H1 (cell line): ENCODE results near the gene ABCC6. TPM values are rescaled to one million over a fixed set of nuclear protein-coding genes. Genes with fewer than 3 reads are reported as not detected.

Experiments used
- CTCF ChIA-PET: fragments of 300-600 bp; sonication (Branson Sonifier 250); formaldehyde crosslinking; loops from one replicate; lab custom pipeline; 2021; ENCODE audit not compliant: partially characterized antibody; lab: Charles Lee
- POLR2A ChIA-PET: fragments of 300-600 bp; sonication (Branson Sonifier 250); formaldehyde crosslinking; loops from one replicate; lab custom pipeline; 2021; ENCODE audit warnings: inconsistent platforms; ENCODE audit not compliant: partially characterized antibody; lab: Charles Lee
- DNase-seq, 2 experiments: peaks; one replicate each; pipeline versions ENCODE4 v3.0.0 to v3.0.0-alpha.2; 2010 to 2022; ENCODE audit warnings: low spot score in 2 of 2, low read depth in 1 of 2, mixed read lengths in 1 of 2
- FAIRE-seq: peaks from 2 replicates; lab custom pipeline; 2011; peaks lifted over from hg19 to GRCh38; lab: Jason Lieb, UNC
- H2AFZ ChIP-seq: 2 replicates; pipeline ENCODE4 v1.8.1; 2012; ENCODE audit warnings: low read length, inconsistent platforms
- H2AK5ac ChIP-seq: 2 replicates; pipeline ENCODE4 v1.6.1; 2013; ENCODE audit warnings: low read depth, low read length
- H2BK120ac ChIP-seq: replicated peaks from 2 replicates; pipeline ENCODE3; 2013; ENCODE audit warnings: low read depth, low read length, inconsistent platforms
- H2BK12ac ChIP-seq: 2 replicates; pipeline ENCODE4 v1.6.1; 2013; ENCODE audit warnings: low read depth, low read length
- H2BK15ac ChIP-seq: 2 replicates; pipeline ENCODE4 v1.6.1; 2013; ENCODE audit warnings: low read length
- H2BK20ac ChIP-seq: 2 replicates; pipeline ENCODE4 v1.6.1; 2013; ENCODE audit warnings: low read length
- H2BK5ac ChIP-seq: 2 replicates; pipeline ENCODE4 v1.6.1; 2013; ENCODE audit warnings: low read depth, low read length
- H3K14ac ChIP-seq: 2 replicates; pipeline ENCODE4 v1.6.1; 2013; ENCODE audit warnings: inconsistent platforms; ENCODE audit not compliant: insufficient read length
- H3K18ac ChIP-seq: 2 replicates; pipeline ENCODE4 v1.6.1; 2013; ENCODE audit warnings: low read length; ENCODE audit errors: extremely low read depth
- H3K23ac ChIP-seq: 2 replicates; pipeline ENCODE4 v1.6.1; 2013; ENCODE audit warnings: inconsistent platforms; ENCODE audit not compliant: insufficient read length
- H3K23me2 ChIP-seq: 2 replicates; pipeline ENCODE4 v1.6.1; 2013; ENCODE audit warnings: low read depth, low read length
- H3K27ac ChIP-seq: 2 replicates; pipeline ENCODE4 v1.6.1; 2011; ENCODE audit warnings: low read depth, low read length, inconsistent platforms
- H3K27me3 ChIP-seq, 4 experiments: replicated peaks in 1 of 4; 1 replicate in 1 of 4; 2 replicates in 3 of 4; pipeline versions ENCODE4 v1.6.1 to v1.8.1; 2011 to 2013; ENCODE audit warnings: low read length in 3 of 4, mild to moderate bottlenecking in 3 of 4, inconsistent platforms in 2 of 4, mixed read lengths in 2 of 4, moderate library complexity in 1 of 4; ENCODE audit not compliant: control insufficient read depth in 3 of 4, insufficient read depth in 3 of 4; ENCODE audit errors: extremely low read depth in 1 of 4
- H3K36me3 ChIP-seq, 4 experiments: 2 replicates each; pipeline versions ENCODE4 v1.6.1 to v1.8.1; 2011 to 2013; ENCODE audit warnings: mild to moderate bottlenecking in 4 of 4, low read length in 3 of 4, moderate library complexity in 2 of 4, control low read depth in 1 of 4, inconsistent platforms in 1 of 4; ENCODE audit not compliant: insufficient read depth in 4 of 4, control insufficient read depth in 2 of 4
- H3K4ac ChIP-seq: replicated peaks from 2 replicates; pipeline ENCODE3; 2013; ENCODE audit warnings: low read length, low read depth, mixed read lengths, inconsistent platforms; ENCODE audit not compliant: insufficient read length
- H3K4me1 ChIP-seq, 4 experiments: replicated peaks in 1 of 4; 1 replicate in 1 of 4; 2 replicates in 3 of 4; pipeline versions ENCODE4 v1.6.1 to v1.8.1; 2011 to 2013; ENCODE audit warnings: low read length in 3 of 4, inconsistent platforms in 2 of 4, mixed read lengths in 1 of 4; ENCODE audit not compliant: insufficient read depth in 4 of 4, control insufficient read depth in 3 of 4
- H3K4me2 ChIP-seq, 2 experiments: 2 replicates each; pipeline versions ENCODE4 v1.6.1 to v1.8.1; 2011 to 2013; ENCODE audit warnings: low read depth in 2 of 2, low read length in 2 of 2, control low read depth in 1 of 2, inconsistent platforms in 1 of 2, mild to moderate bottlenecking in 1 of 2; ENCODE audit not compliant: insufficient read depth in 1 of 2
- H3K4me3 ChIP-seq, 4 experiments: fragments of 200-600, 300-600 bp in 1 of 4; sonication (generic), shearing (Covaris generic), sonication (Bioruptor Twin) in 1 of 4; 2 replicates each; pipeline versions ENCODE4 v1.5.1 to v1.8.1; 2011 to 2016; ENCODE audit warnings: low read length in 4 of 4, low read depth in 3 of 4, control low read depth in 2 of 4, inconsistent platforms in 2 of 4, mild to moderate bottlenecking in 2 of 4, mixed read lengths in 1 of 4, moderate library complexity in 1 of 4; ENCODE audit not compliant: insufficient read depth in 2 of 4; ENCODE audit errors: extremely low read depth in 1 of 4
- H3K56ac ChIP-seq: replicated peaks from 2 replicates; pipeline ENCODE3; 2013; ENCODE audit warnings: low read depth, mild to moderate bottlenecking, mixed read lengths, low read length, inconsistent platforms; ENCODE audit not compliant: insufficient read length
- H3K79me1 ChIP-seq: 2 replicates; pipeline ENCODE4 v1.6.1; 2013; ENCODE audit warnings: low read depth, low read length, control low read depth
- H3K79me2 ChIP-seq, 2 experiments: 2 replicates each; pipeline versions ENCODE4 v1.6.1 to v1.8.1; 2012 to 2013; ENCODE audit warnings: low read length in 2 of 2, mild to moderate bottlenecking in 2 of 2, inconsistent platforms in 1 of 2; ENCODE audit not compliant: insufficient read depth in 2 of 2, control insufficient read depth in 1 of 2
- H3K9ac ChIP-seq, 4 experiments: replicated peaks in 1 of 4; 1 replicate in 1 of 4; 2 replicates in 3 of 4; pipeline versions ENCODE4 v1.6.1 to v1.8.1; 2011 to 2013; ENCODE audit warnings: low read depth in 3 of 4, low read length in 3 of 4, control low read depth in 2 of 4, mild to moderate bottlenecking in 2 of 4, moderate library complexity in 2 of 4, inconsistent platforms in 1 of 4; ENCODE audit errors: extremely low read depth in 1 of 4
- H3K9me3 ChIP-seq, 2 experiments: 2 replicates each; pipeline versions ENCODE4 v1.6.1 to v1.8.1; 2012 to 2013; ENCODE audit warnings: mild to moderate bottlenecking in 2 of 2, moderate library complexity in 2 of 2, control low read depth in 1 of 2, inconsistent platforms in 1 of 2, low read depth in 1 of 2, low read length in 1 of 2, mixed read lengths in 1 of 2; ENCODE audit not compliant: insufficient read depth in 2 of 2
- H4K20me1 ChIP-seq, 2 experiments: replicated peaks in 1 of 2; 2 replicates each; pipeline versions ENCODE3 to v1.8.1; 2011 to 2013; ENCODE audit warnings: inconsistent platforms in 2 of 2, low read length in 2 of 2, mild to moderate bottlenecking in 1 of 2; ENCODE audit not compliant: insufficient read depth in 2 of 2, control insufficient read depth in 1 of 2
- H4K5ac ChIP-seq: 2 replicates; pipeline ENCODE4 v1.6.1; 2013; ENCODE audit warnings: low read length, low read depth, mixed read lengths, inconsistent platforms; ENCODE audit not compliant: insufficient read length
- H4K8ac ChIP-seq: 2 replicates; pipeline ENCODE4 v1.8.0; 2013; ENCODE audit warnings: mild to moderate bottlenecking, moderate library complexity, low read length, inconsistent platforms; ENCODE audit not compliant: insufficient read depth; ENCODE audit errors: extremely low read depth
- H4K91ac ChIP-seq: replicated peaks from 2 replicates; pipeline ENCODE3; 2013; ENCODE audit warnings: low read length, mixed read lengths, inconsistent platforms; ENCODE audit not compliant: insufficient read length
- CREB1 ChIP-seq: IDR thresholded peaks from 2 replicates; pipeline ENCODE4 v1.6.1; 2012; ENCODE audit warnings: inconsistent platforms
- E2F6 ChIP-seq: IDR thresholded peaks from 2 replicates; pipeline ENCODE4 v1.6.1; 2012; ENCODE audit warnings: inconsistent platforms
- EGR1 ChIP-seq: IDR thresholded peaks from 2 replicates; pipeline ENCODE4 v1.6.1; 2011; ENCODE audit warnings: low read depth, low read length, borderline replicate concordance
- EP300 ChIP-seq, 2 experiments: IDR thresholded peaks; 1 replicate in 1 of 2; 2 replicates in 1 of 2; pipeline ENCODE4 v1.6.1; 2011 to 2012; ENCODE audit warnings: low read depth in 2 of 2, low read length in 2 of 2, mild to moderate bottlenecking in 2 of 2, borderline replicate concordance in 1 of 2, inconsistent platforms in 1 of 2, moderate library complexity in 1 of 2
- GTF2F1 ChIP-seq: IDR thresholded peaks from 2 replicates; pipeline ENCODE4 v1.6.1; 2012; ENCODE audit warnings: low read depth, low read length, improper control_type of control experiment, borderline replicate concordance
- JUN ChIP-seq: IDR thresholded peaks from 2 replicates; pipeline ENCODE4 v1.6.1; 2011; ENCODE audit warnings: low read depth, mild to moderate bottlenecking, improper control_type of control experiment, low read length
- KDM1A ChIP-seq: fragments of 200-600, 300-600 bp; sonication (generic); IDR thresholded peaks from 2 replicates; pipeline ENCODE4 v1.7.1; 2016; ENCODE audit warnings: mild to moderate bottlenecking, low read length, borderline replicate concordance
- KDM5A ChIP-seq: fragments of 200-600 bp; IDR thresholded peaks from 2 replicates; pipeline ENCODE4 v1.7.1; 2012; ENCODE audit warnings: mild to moderate bottlenecking, low read length, inconsistent platforms, mixed read lengths
- POU5F1 ChIP-seq: IDR thresholded peaks from 2 replicates; pipeline ENCODE4 v1.6.1; 2011; ENCODE audit warnings: low read depth, mild to moderate bottlenecking, low read length, moderate library complexity
- RFX5 ChIP-seq: IDR thresholded peaks from 2 replicates; pipeline ENCODE4 v1.6.1; 2011; ENCODE audit warnings: low read depth, low read length, improper control_type of control experiment, borderline replicate concordance
- SIN3A ChIP-seq, 2 experiments: IDR thresholded peaks in 1 of 2; conservative IDR thresholded peaks in 1 of 2; 2 replicates each; pipeline ENCODE4 v1.6.1; 2011 to 2012; ENCODE audit warnings: low read length in 2 of 2, improper control_type of control experiment in 1 of 2, low read depth in 1 of 2, mild to moderate bottlenecking in 1 of 2
- SIRT6 ChIP-seq: IDR thresholded peaks from one replicate; pipeline ENCODE4 v1.7.1; 2012; ENCODE audit warnings: low read length, inconsistent platforms
- SP1 ChIP-seq: IDR thresholded peaks from 2 replicates; pipeline ENCODE4 v1.6.1; 2011; ENCODE audit warnings: low read depth, low read length
- SP4 ChIP-seq: IDR thresholded peaks from 2 replicates; pipeline ENCODE4 v1.6.1; 2012; ENCODE audit warnings: low read length, inconsistent platforms
- TEAD4 ChIP-seq: IDR thresholded peaks from 2 replicates; pipeline ENCODE4 v1.6.1; 2012; ENCODE audit warnings: low read depth, low read length, inconsistent platforms, mixed read lengths
- WGBS, 2 experiments: shearing (Covaris generic) in 1 of 2; methylation state at CpG; one replicate each; pipeline versions ENCODE4 v1.1.6 to v1.1.7; 2013 to 2015; ENCODE audit warnings: low lambda C conversion rate in 2 of 2, mixed read lengths in 2 of 2, inconsistent platforms in 1 of 2, low coverage in 1 of 2, missing lambda C conversion rate in 1 of 2; ENCODE audit not compliant: insufficient replicate concordance in 2 of 2, insufficient coverage in 1 of 2, insufficient read length in 1 of 2; ENCODE audit errors: extremely low coverage in 1 of 2, missing lambda C conversion rate in 1 of 2; 5-methylcytosine and 5-hydroxymethylcytosine counted together
- polyA plus RNA-seq, 7 experiments: library from polyadenylated mRNA; depleted of rRNA in 3 of 7; stranded (reverse) in 5 of 7; unstranded in 2 of 7; fragments of >200 nt in 5 of 7; fragments of 200-250 nt in 2 of 7; gene quantifications; 1 replicate in 5 of 7; 2 replicates in 1 of 7; 4 replicates in 1 of 7; pipeline versions ENCODE4 v1.2.1 to v1.2.3, GENCODE V29; 2011 to 2013; ENCODE audit warnings: missing spikeins in 2 of 7, mixed read lengths in 2 of 7
- total RNA-seq: library from RNA; stranded (reverse); fragmentation: NEBNext Ultra II Directional; extraction: Animal tissue kit (Norgen Biotek cat#: 25700); gene quantifications from 2 replicates; pipeline ENCODE4 v1.2.1, GENCODE V29; 2021

ABCC6 gene
- total and polyA plus RNA-seq, 2 of the 8 experiments (the other 6 are each of a cell fraction or from before 2014, with no cell fraction given): 1.6 to 1.8 TPM

- no peak for DNase-seq
- H4K8ac ChIP-seq: no peak overlapping the region
- H3K27me3 ChIP-seq: no peaks in the 10 kb centered on the region
- POLR2A ChIA-PET: no interaction called here
- no peak overlapping the region for H3K9ac ChIP-seq
- FAIRE-seq: no peak
- no peak overlapping the region for H2AK5ac ChIP-seq
- no peak overlapping the region for H3K4me2 ChIP-seq
- 88% methylated on average over 5 of the region's 5 CpGs; no CpG with 5 or more reads in 1 of the 2 experiments for WGBS, 2 experiments
- no peak overlapping the region for H2AFZ ChIP-seq
- no peak overlapping the region for H4K91ac ChIP-seq
- no peak overlapping the region for H2BK5ac ChIP-seq
- no peak overlapping the region for H3K18ac ChIP-seq
- H3K23me2 ChIP-seq: peaks cover 4% of the 10 kb centered on the region; the same call in 1 of the 2 replicates
- H3K4me1 ChIP-seq: peaks cover 0 to 5% (median 2%) of the 10 kb centered on the region in 4 experiments; a peak in 2 of 7 replicates
- H3K79me1 ChIP-seq: no peaks in the 10 kb centered on the region
- no peak overlapping the region for H2BK20ac ChIP-seq
- no peak overlapping the region for H4K5ac ChIP-seq
- H2BK15ac ChIP-seq: no peak overlapping the region
- H4K20me1 ChIP-seq: peaks cover 0 to 3% of the 10 kb centered on the region in 2 experiments
- no peak overlapping the region for H2BK120ac ChIP-seq
- H2BK12ac ChIP-seq: no peak overlapping the region
- H3K23ac ChIP-seq: no peak overlapping the region
- H3K14ac ChIP-seq: no peak overlapping the region
- H3K36me3 ChIP-seq: no peaks in the 10 kb centered on the region
- H3K27ac ChIP-seq: no peak overlapping the region
- H3K56ac ChIP-seq: no peak overlapping the region
- no peak overlapping the region for H3K4ac ChIP-seq
- H3K79me2 ChIP-seq: no peaks in the 10 kb centered on the region
- H3K4me3 ChIP-seq: no peak overlapping the region
- peaks cover 0 to 4% of the 10 kb centered on the region in 2 experiments; a peak in 1 of 4 replicates for H3K9me3 ChIP-seq
- CTCF ChIA-PET: interaction anchor here (1.5 to 2.9 kb wide), 2 partner anchors 10 to 36 kb away, joined by 3 to 19 read pairs; no protein-coding TSS in a partner anchor
- TF ChIP-seq TEAD4 (no peak), SIN3A (conservative IDR thresholded peaks at IDR 0.05 in 1 of 2, IDR thresholded peaks at IDR 0.05 in 1 of 2; ENCODE audit: low read depth in 1 of 2, low read length in 2 of 2) (no peak), KDM1A (no peak), POU5F1 (no peak), SIRT6 (no peak), RFX5 (no peak), SP1 (no peak), EGR1 (no peak), GTF2F1 (no peak), SP4 (no peak), JUN (no peak), E2F6 (no peak), CREB1 (no peak), EP300 (IDR thresholded peaks at IDR 0.05; ENCODE audit: borderline replicate concordance in 1 of 2, low read depth in 2 of 2, low read length in 2 of 2) (no peak), KDM5A (no peak)
Measured at GRCh38 chr16:16184594-16184993, 38.7 kb downstream of the ABCC6 start.
